HG03135 (cell line): ENCODE results near the gene BMP2.
A peak's percentile ranks its signal among the peaks of the same experiment; 100 is the strongest.

Source experiments
- ATAC-seq: cut with Tn5 transposase; IDR thresholded peaks from one replicate; pipeline ENCODE4 v1.9.1; 2021; ENCODE audit warnings: mild to moderate bottlenecking, moderate library complexity; ENCODE audit not compliant: unreplicated experiment

BMP2 gene

DNA sequence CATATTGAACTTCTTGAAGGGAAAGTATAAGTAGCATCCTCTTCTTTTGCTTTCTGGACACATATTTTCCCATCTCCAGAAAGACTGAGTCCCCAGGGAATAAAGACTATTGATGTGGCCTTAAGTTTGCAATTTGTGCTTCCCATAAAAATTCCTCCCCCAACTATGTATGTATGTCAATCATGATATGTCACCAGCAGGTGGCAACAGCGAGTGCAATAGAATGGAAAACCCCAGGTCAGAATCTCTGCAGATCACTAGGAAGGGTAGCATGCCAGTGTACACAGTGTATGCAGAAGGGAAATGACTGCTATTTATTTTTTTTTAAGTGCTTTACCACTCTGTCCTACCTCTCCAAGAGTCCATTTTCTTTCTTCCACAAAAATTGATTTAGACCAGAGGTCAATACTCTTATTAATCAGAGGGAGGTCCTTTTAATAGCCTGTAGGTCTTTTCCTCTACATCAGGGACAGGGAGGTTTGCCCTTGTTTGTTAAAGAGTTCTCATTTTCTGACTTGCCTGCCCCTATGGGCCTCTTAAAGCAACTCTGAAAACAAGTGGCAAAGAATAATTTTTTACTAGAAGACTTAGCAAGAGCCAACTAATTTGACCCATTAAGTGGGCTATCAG lies 61.4 kb downstream of the BMP2 start:
- peak; percentile 88 for ATAC-seq

DNA sequence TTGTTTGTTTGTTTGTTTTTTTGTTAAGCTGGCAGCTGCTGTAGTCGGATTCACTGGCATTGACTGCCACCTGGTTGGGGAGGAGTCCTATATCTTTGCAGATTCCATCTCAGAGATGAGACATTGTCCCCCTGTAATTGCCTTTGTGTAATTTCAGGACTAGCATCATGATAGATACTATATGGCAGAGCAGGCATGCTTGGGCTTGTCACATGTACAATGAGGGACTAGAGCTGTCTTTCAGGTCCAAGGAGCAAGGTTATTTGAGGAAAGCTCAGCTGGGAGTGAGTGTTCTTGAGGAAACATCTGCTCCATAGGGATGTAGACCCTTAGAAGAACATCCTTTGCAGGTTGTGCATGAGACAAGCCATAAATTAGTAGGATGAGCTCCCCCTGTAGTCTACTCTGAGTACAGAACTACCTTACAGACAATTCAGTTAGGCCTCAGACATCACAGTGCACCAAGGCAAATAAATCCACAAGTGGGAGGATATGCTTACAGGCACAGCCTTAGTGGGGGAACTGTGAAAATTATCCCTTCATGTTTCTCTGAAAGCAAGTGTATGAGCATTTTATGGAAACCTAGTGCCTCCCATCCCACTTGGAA lies 62.1 kb downstream of the BMP2 start:
- ATAC-seq = no peak
